Stromal cell of bone marrow (primary cell): ENCODE results near the gene CCL2.
"Not testable (repeated sequence)": the region's sequence is repeated elsewhere in the genome, so short reads cannot be mapped to it uniquely, and the experiment has no call there.

Experiments
- DNase-seq: peaks from one replicate; pipeline ENCODE4 v3.0.0-alpha.2; 2012; ENCODE audit warnings: low read depth

Gene CCL2

GRCh38 chr17:34254651-34255380 lies at the start of gene CCL2:
Gene CCL2, plus strand, starts transcription at chr17:34255285. Its CDS starts 65 bp downstream, at chr17:34255350.
- DNase-seq = peak; percentile 72

- DNase-seq = no peak
Measured at GRCh38 chr17:34205401-34205800, 49.7 kb upstream of the CCL2 start.

DNA sequence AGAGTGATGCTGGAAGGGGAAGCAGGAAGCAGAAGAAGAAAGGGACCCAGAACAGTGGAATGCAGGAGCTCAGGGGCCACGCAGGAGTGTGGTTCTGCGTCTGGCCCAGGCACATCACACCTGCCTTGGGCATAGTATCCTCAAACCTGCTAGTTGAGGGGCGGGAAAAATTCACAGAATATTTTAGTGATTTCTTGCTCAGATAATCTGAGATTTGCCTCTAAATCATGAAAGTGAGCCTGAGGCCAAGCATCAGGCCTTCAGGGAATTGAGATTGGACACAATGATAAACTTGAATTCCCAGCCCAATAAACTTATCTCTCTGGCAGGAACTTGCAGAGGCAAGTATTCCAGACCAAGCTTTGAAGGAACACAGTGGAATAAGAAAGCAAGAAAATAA lies 48.5 kb upstream of the CCL2 start:
- no peak for DNase-seq

- DNase-seq = no peak
Measured at GRCh38 chr17:34207572-34207971, 47.5 kb upstream of the CCL2 start.

DNA sequence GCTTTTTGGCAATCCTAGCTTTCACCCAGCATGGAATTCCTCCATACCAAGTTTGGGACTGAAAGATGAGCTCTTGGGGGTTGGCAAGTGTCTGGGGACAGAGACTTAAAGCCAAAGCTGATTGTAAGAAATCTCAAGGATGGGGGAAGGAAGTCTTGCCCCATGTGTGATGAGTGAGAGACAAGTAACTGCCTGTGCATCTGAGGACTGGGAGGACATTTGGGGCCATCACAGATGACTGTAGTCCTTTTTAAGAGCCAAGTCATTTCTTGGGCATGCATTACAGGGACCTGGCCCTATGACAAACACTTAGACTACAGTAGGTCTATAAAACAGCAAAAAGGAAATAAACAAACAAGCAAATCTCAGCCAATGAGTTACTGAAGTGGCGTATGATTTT lies 36.3 kb upstream of the CCL2 start:
- no peak for DNase-seq

DNA sequence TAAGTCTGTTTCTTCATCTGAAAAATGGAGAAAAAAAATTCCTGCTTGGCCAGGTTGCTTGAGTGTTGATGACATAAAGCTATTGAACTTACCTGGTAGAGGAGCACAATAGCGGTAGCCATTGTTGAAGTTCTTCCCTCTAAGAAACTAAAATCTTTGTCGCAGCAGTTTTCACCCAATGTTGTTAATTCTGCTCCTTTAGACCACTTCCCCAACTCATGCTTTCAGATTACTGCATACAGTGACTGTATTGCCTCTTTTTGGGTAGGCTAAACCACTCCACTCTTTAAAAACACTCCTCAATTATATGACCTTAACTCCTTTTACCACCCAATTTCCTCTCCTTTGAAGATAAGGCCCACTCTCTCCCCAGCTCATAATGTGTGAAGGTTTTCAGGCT lies 35.7 kb upstream of the CCL2 start:
- DNase-seq = no peak

DNA sequence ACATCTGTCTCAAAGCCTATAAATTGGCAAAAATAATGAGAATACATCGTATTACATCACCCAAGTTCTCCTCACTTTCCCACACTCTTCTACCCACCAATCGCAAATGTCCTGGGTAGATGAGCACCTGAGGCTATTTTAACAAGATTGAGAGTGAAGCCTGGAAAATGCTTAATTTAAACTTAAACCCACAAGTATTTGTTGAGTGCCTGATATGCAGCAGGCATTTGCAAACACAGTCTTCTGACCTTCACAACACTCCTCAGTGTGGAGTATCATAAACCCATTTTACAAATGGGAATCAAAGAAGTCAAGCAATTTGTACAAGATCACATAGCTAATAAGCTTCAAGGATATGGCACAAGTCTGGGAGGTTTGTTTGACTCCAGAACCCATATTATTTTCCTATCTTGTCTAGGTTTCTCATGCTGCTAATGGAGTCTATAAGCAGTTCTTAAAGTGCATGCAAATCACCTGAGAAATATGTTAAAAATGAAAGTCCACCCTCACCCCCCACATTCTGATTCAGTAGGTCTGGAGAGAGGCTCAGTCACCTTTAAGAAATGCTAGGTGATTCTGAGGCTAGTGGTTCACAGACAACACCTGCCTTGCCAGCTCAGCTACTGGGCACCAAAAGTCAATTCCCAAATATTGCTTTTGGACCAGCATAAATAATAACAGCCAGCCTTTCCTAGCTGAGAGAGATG lies 34.9 kb upstream of the CCL2 start:
- DNase-seq = no peak

DNA sequence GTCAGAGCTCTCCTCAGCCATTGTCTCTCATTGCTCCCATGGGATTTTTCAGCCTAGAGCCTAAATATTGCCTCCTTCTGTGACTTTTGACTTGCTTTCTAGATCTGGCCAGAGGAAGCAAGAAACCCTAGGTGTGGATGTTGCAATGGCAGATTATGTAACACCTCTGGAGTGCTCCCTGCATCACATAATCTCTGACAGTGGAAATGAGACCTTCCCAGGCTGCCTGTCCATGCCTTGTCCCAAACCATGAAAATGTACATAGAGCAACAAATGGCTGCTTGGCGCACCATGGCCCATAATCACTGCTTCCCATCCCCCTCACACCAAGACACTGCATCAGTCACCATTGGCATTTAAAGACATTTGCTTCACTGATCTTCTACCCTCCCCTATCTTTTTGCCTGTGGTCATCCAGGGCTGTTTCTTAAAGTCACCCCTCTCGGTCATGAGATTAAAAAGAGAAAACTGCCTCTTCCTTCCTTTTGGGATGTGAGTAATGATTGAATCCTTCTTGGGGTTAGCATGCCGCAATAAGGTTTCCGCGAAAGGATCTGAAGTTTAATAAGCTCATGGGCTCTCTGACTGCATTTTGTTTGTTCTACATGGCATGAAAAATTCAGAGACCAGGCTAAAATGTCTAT lies 34.2 kb upstream of the CCL2 start:
- DNase-seq = no peak

DNA sequence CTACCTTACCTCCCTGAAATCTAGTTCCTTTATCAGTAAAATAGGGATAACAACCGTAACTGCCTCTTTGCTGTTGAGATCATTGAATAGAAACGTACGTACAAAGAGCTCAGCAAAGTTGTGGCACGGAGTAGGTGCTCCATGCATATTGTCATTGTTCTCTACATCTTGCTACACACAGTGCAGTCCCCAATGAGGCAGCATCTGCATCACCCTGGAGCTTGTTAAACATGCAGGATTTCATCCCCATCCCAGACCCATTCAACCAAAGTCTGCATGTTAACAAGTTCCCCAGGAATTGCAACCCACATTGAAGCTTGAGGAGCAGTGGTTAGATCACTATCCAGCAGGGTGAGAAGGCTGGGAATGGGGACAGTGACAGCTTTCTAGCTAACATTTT lies 33.7 kb upstream of the CCL2 start:
- no peak for DNase-seq

DNA sequence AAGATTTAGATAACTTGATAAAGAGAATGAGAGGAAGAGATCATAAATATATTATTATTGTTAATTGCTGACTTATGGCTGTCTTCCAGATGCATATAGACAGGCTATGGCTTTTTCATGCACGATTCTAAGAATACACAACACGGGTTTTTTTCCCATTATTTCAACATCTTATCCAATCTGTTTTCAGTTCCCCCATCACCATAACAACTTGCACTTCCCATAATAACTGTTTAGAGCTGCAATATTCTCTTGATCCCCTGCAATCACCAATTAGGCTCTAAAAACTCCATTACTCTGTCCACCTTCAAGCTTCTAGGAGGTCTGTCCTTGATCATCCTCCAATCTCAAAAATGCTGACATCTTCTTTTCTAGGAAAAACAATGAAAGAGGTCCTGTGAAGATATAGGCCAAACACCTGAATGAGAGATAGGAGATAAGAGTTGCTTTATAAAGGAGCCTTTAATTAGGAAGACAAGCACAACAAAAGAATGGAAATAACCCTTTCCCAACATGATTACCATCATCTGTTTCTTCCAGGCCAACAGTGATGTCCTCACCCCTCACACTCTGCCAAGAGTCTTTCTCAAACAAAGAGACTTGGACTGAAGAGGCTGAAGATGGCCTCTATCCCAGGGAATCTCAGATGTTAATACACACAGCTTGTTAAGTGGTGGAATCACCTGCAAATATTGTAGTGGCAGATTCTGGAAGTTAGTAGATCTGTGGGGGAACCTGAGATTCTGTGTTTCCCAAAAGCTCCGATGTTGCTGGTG lies 32.2 kb upstream of the CCL2 start:
- no peak for DNase-seq

- DNase-seq = no peak
Measured at GRCh38 chr17:34225046-34225445, 30.0 kb upstream of the CCL2 start.

- DNase-seq = no peak
Measured at GRCh38 chr17:34226011-34226743, 28.9 kb upstream of the CCL2 start.

DNA sequence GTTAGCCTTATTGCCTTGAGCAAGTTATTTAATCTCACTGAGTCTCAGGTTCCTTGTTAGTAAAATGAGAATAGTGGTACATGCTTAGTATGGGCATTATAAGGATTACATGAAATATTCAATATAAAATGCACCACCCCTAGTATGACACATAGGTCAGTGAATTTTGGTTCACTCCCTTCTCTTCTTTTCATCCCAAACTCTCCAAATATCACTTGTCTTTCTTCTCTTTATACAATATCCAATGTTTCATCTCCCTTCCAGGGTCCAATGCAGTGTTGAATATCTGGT lies 28.4 kb upstream of the CCL2 start:
- DNase-seq = no peak

GRCh38 chr17:34227293-34227692 lies 27.8 kb upstream of the CCL2 start:
- not testable (repeated sequence) for DNase-seq

GRCh38 chr17:34227707-34228106 lies 27.4 kb upstream of the CCL2 start:
- no peak for DNase-seq

- DNase-seq = no peak
Measured at GRCh38 chr17:34228781-34229180, 26.3 kb upstream of the CCL2 start.

GRCh38 chr17:34230342-34230741 lies 24.7 kb upstream of the CCL2 start:
- DNase-seq = no peak

DNA sequence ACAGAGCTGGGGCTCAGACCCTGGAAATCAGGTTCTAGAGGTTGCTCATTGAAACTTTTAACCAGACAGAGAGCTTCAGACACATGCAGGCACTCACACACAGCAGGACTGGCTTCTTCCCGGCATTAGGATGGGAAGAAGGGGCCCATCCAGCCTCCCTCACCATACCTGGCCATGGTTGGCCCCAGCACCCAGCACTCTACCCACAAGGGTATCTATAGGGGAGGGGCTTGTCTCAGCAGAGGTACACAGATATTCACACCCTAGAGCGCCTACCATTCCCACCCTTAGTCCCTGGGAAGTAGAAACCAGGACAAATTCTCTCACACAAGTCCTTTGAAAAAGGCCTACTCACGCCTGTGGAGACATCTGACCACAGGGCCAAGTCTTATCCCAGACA lies 20.5 kb upstream of the CCL2 start:
- no peak for DNase-seq

GRCh38 chr17:34235389-34236028 lies 19.6 kb upstream of the CCL2 start:
- DNase-seq = no peak

DNA sequence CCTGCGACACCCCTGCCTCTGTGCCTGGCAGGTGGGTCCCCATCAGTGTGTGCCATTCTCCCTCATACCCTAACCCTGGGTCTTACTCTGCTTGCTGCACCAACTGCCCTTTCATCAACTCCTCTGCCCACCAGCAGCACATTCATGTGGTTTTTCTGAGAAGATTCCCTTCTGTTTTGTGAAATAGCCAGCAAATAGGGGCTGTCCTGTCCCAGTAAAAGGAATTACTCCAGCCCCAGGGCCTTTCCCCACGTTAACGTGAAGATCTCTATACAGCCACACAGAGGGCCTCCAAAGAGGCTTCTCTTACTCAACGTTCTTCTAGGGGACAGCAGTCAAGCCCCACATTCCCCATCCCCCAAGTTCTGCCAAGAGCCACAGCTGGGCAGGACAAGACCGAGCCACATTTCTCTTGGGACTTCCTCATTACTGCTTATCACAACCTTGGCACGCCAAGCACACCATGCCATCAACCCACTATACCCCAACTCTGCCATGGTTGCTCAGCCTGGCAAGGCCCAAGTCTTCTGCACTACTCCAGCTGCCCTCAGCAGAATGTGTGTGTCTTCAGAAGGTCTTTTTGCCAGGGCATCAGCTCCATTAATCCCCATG lies 18.7 kb upstream of the CCL2 start:
- DNase-seq = no peak

- no peak for DNase-seq
Measured at GRCh38 chr17:34237458-34237857, 17.6 kb upstream of the CCL2 start.
